HCT116 (cell line): ENCODE measurements around the gene PGAP6.

Experiments used
- CBX3 ChIP-seq: IDR thresholded peaks from 2 replicates; pipeline ENCODE4 v1.6.1; 2012; ENCODE audit warnings: low read depth
- EZH2 ChIP-seq: fragments of 200-600 bp; sonication (generic); IDR thresholded peaks from 2 replicates; pipeline ENCODE4 v1.6.1; 2017; ENCODE audit warnings: antibody characterized with exemption, mixed run types
- POLR2A ChIP-seq: IDR thresholded peaks from 2 replicates; pipeline ENCODE4 v1.7.0; 2011; ENCODE audit warnings: borderline replicate concordance; ENCODE audit not compliant: insufficient read depth, insufficient read length; ENCODE audit errors: extremely low read depth
- POLR2AphosphoS5 ChIP-seq: IDR thresholded peaks from 2 replicates; pipeline ENCODE4 v1.6.1; 2011; ENCODE audit warnings: mild to moderate bottlenecking, low read depth, low read length, moderate library complexity
- RAD21 ChIP-seq: IDR thresholded peaks from 2 replicates; pipeline ENCODE4 v1.6.1; 2012; ENCODE audit warnings: low read depth, mild to moderate bottlenecking
- SP1 ChIP-seq: IDR thresholded peaks from 2 replicates; pipeline ENCODE4 v1.6.1; 2012; ENCODE audit warnings: low read depth
- SRF ChIP-seq: IDR thresholded peaks from 2 replicates; pipeline ENCODE4 v1.6.1; 2012; ENCODE audit warnings: low read depth
- TCF7L2 ChIP-seq: IDR thresholded peaks from 2 replicates; pipeline ENCODE4 v1.7.0; 2011; ENCODE audit warnings: borderline replicate concordance, inconsistent platforms; ENCODE audit not compliant: insufficient read depth, insufficient read length; ENCODE audit errors: extremely low read depth
- YY1 ChIP-seq: IDR thresholded peaks from 2 replicates; pipeline ENCODE4 v1.6.1; 2011; ENCODE audit warnings: low read length, low read depth, moderate library complexity, mild to moderate bottlenecking; ENCODE audit not compliant: insufficient replicate concordance; ENCODE audit errors: extremely low read depth
- ZNF274 ChIP-seq: fragments of 200-500 bp; sonication (Bioruptor generic); IDR thresholded peaks from 2 replicates; pipeline ENCODE4 v1.6.1; 2014; ENCODE audit warnings: mild to moderate bottlenecking, low read depth, low read length, inconsistent platforms
- TF ChIP-seq, protein P1 (sequence below): IDR thresholded peaks from 2 replicates; pipeline ENCODE4 v1.6.1; 2012
- TF ChIP-seq, protein P2 (sequence below), 3 experiments: fragments of 200-600 bp in 1 of 3; sonication (generic) in 1 of 3; IDR thresholded peaks in 2 of 3; conservative IDR thresholded peaks in 1 of 3; 2 replicates each; pipeline ENCODE4 v1.5.1; 2012 to 2017; ENCODE audit warnings: low read depth in 2 of 3, low read length in 2 of 3, antibody characterized with exemption in 1 of 3, borderline replicate concordance in 1 of 3, control low read depth in 1 of 3, mild to moderate bottlenecking in 1 of 3, mixed read lengths in 1 of 3, mixed run types in 1 of 3, moderate library complexity in 1 of 3; ENCODE audit not compliant: insufficient read depth in 1 of 3
- TF ChIP-seq, protein P3 (sequence below): IDR thresholded peaks from 2 replicates; pipeline ENCODE4 v1.6.1; 2012; ENCODE audit warnings: low read depth
- TF ChIP-seq, protein P4 (sequence below): IDR thresholded peaks from 2 replicates; pipeline ENCODE4 v1.6.1; 2011; ENCODE audit warnings: mild to moderate bottlenecking, low read length, moderate library complexity; ENCODE audit not compliant: insufficient replicate concordance; ENCODE audit errors: extremely low read depth

DNA sequence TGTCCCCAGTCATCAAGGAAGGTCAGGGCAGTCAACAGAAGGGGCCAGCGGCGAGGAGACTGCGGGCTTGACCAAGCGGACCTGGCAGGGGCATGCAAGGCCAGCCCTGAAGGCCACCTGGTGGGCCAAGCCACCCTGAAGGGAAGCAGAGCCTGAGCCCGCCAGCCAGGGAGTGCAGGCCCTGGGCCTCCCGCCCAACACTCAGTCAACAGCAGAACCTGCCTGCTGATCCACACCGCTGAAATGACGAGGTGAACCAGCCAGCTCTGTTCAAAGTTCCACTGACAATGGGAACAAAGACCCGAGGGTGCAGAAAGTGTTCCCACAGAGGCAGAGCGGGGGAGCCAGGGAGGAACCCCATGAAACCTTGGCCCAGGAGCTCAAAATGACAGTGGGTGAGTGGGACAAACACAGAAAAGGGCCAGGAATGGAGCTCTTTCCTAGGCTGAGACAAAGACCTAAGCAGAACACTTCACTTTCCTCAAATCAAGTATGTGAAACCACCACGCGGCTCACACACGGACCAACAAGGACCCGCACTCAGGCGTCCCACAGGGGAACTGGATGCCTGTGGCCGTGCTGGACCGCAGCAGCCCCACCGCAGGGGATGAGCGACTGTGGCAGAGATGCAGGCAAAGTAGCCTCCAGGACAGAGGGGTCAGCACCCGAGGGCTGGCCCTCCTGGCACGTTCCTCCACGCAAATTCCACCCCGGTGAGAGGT is 41.2 kb downstream of the PGAP6 start:
- TF ChIP-seq RAD21 (no peak), EZH2 (no peak), SRF (no peak), YY1 (no peak), POLR2A (no peak), POLR2AphosphoS5 (no peak), CBX3 (no peak), ZNF274 (no peak), TCF7L2 (no peak), SP1 (no peak)
- TF ChIP-seq, protein P1, sequence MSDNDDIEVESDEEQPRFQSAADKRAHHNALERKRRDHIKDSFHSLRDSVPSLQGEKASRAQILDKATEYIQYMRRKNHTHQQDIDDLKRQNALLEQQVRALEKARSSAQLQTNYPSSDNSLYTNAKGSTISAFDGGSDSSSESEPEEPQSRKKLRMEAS: no peak
- TF ChIP-seq, protein P2, sequence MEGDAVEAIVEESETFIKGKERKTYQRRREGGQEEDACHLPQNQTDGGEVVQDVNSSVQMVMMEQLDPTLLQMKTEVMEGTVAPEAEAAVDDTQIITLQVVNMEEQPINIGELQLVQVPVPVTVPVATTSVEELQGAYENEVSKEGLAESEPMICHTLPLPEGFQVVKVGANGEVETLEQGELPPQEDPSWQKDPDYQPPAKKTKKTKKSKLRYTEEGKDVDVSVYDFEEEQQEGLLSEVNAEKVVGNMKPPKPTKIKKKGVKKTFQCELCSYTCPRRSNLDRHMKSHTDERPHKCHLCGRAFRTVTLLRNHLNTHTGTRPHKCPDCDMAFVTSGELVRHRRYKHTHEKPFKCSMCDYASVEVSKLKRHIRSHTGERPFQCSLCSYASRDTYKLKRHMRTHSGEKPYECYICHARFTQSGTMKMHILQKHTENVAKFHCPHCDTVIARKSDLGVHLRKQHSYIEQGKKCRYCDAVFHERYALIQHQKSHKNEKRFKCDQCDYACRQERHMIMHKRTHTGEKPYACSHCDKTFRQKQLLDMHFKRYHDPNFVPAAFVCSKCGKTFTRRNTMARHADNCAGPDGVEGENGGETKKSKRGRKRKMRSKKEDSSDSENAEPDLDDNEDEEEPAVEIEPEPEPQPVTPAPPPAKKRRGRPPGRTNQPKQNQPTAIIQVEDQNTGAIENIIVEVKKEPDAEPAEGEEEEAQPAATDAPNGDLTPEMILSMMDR (IDR thresholded peaks at IDR 0.05 in 2 of 3, conservative IDR thresholded peaks at IDR 0.05 in 1 of 3; ENCODE audit: borderline replicate concordance in 1 of 3, insufficient read depth in 1 of 3, low read depth in 2 of 3, low read length in 2 of 3): no peak
- TF ChIP-seq, protein P3, sequence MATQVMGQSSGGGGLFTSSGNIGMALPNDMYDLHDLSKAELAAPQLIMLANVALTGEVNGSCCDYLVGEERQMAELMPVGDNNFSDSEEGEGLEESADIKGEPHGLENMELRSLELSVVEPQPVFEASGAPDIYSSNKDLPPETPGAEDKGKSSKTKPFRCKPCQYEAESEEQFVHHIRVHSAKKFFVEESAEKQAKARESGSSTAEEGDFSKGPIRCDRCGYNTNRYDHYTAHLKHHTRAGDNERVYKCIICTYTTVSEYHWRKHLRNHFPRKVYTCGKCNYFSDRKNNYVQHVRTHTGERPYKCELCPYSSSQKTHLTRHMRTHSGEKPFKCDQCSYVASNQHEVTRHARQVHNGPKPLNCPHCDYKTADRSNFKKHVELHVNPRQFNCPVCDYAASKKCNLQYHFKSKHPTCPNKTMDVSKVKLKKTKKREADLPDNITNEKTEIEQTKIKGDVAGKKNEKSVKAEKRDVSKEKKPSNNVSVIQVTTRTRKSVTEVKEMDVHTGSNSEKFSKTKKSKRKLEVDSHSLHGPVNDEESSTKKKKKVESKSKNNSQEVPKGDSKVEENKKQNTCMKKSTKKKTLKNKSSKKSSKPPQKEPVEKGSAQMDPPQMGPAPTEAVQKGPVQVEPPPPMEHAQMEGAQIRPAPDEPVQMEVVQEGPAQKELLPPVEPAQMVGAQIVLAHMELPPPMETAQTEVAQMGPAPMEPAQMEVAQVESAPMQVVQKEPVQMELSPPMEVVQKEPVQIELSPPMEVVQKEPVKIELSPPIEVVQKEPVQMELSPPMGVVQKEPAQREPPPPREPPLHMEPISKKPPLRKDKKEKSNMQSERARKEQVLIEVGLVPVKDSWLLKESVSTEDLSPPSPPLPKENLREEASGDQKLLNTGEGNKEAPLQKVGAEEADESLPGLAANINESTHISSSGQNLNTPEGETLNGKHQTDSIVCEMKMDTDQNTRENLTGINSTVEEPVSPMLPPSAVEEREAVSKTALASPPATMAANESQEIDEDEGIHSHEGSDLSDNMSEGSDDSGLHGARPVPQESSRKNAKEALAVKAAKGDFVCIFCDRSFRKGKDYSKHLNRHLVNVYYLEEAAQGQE: no peak
- TF ChIP-seq, protein P4, sequence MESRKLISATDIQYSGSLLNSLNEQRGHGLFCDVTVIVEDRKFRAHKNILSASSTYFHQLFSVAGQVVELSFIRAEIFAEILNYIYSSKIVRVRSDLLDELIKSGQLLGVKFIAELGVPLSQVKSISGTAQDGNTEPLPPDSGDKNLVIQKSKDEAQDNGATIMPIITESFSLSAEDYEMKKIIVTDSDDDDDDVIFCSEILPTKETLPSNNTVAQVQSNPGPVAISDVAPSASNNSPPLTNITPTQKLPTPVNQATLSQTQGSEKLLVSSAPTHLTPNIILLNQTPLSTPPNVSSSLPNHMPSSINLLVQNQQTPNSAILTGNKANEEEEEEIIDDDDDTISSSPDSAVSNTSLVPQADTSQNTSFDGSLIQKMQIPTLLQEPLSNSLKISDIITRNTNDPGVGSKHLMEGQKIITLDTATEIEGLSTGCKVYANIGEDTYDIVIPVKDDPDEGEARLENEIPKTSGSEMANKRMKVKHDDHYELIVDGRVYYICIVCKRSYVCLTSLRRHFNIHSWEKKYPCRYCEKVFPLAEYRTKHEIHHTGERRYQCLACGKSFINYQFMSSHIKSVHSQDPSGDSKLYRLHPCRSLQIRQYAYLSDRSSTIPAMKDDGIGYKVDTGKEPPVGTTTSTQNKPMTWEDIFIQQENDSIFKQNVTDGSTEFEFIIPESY: no peak
